ENCODE results near the gene MCTP1. TPM values are rescaled to one million over a fixed set of nuclear protein-coding genes. Genes with fewer than 3 reads are reported as not detected.

Gene MCTP1
- total and polyA plus RNA-seq, 2 experiments from 2014 or later = 1.3 to 5.7 TPM

DNA sequence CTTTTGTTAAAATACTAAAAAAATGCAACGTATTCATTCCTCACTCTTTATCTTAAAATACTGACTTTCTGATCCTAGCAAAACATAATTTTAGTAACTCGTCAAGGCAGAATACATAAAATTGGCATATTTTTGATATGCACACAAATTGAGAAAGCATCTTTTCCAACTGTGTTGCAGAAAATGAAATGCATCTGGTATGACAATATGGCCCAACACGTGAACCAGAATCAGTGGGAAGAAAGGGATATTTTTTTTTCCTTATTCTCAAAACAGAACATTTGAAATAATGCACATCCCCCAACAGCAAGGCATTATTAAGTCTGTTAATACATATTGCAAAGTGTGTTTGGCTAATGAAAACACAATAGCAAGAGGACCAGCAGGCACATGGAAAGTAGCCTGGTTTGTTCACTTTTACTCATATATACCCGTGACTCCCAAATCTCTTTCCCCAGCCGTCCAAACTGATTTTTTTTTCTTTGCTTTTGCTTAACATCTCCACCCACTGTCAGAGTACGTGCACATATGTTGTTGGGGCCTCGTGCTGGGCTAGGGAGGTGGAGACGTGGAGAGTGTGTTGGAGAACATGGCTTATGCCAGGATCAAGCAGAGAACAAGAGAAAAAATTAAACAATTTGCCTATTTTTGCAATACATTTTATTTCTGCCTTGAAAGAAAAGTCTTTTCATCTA lies 4.3 kb downstream of the MCTP1 start:
- H2AFZ ChIP-seq = no peak overlapping the region
- H3K9me2 ChIP-seq (replicated peaks; ENCODE audit: insufficient read depth) = no peaks in the 10 kb centered on the region
- WGBS (ENCODE audit: low lambda C conversion rate, missing lambda C conversion rate) = 59% methylated on average over 8 of the region's 8 CpGs
- H3K4me2 ChIP-seq = no peak overlapping the region
- H3K4me1 ChIP-seq (ENCODE audit: insufficient read depth) = no peaks in the 10 kb centered on the region
- peaks cover 44% of the 10 kb centered on the region for H3K27me3 ChIP-seq
- H3K36me3 ChIP-seq (replicated peaks; ENCODE audit: insufficient read depth, low read depth) = no peaks in the 10 kb centered on the region
- no peaks in the 10 kb centered on the region for H3K9me3 ChIP-seq (ENCODE audit: low read depth)
- no peak for DNase-seq (ENCODE audit: low spot score)
- TF ChIP-seq, protein P1, sequence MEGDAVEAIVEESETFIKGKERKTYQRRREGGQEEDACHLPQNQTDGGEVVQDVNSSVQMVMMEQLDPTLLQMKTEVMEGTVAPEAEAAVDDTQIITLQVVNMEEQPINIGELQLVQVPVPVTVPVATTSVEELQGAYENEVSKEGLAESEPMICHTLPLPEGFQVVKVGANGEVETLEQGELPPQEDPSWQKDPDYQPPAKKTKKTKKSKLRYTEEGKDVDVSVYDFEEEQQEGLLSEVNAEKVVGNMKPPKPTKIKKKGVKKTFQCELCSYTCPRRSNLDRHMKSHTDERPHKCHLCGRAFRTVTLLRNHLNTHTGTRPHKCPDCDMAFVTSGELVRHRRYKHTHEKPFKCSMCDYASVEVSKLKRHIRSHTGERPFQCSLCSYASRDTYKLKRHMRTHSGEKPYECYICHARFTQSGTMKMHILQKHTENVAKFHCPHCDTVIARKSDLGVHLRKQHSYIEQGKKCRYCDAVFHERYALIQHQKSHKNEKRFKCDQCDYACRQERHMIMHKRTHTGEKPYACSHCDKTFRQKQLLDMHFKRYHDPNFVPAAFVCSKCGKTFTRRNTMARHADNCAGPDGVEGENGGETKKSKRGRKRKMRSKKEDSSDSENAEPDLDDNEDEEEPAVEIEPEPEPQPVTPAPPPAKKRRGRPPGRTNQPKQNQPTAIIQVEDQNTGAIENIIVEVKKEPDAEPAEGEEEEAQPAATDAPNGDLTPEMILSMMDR (IDR thresholded peaks at IDR 0.05; ENCODE audit: poor library complexity) = no peak
- TF ChIP-seq EZH2phosphoT487 (IDR thresholded peaks at IDR 0.05; ENCODE audit: low read depth, severe bottlenecking, unreplicated experiment) (no peak), EZH2 (IDR thresholded peaks at IDR 0.05; ENCODE audit: borderline replicate concordance) (no peak)
- no peaks in the 10 kb centered on the region for H4K20me1 ChIP-seq (ENCODE audit: insufficient read depth, poor library complexity, severe bottlenecking)
- H3K27ac ChIP-seq = no peak overlapping the region
- H3K79me2 ChIP-seq = no peaks in the 10 kb centered on the region
- no peak overlapping the region for H3K4me3 ChIP-seq

DNA sequence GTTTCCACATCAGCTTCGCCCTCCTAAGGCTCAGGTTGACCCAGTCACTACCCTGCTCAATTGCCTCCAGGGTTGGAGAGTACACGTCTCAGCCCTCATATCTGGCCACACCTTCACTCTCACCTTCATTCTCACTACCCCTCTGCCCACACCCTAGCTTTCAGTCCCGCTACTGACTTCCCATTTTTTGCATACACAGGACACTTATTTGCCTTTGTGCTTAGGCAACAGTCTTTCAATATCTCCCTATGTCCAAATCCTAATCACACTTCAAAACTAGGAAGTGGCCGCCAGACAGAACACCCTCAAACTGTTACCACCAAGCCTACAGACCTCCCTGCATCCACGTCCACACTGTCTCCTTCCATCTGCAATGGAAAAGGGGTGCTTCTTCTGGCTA lies 10.9 kb downstream of the MCTP1 start:
- no peak overlapping the region for H3K4me3 ChIP-seq
- H3K27ac ChIP-seq = no peak overlapping the region
- H3K9me3 ChIP-seq (ENCODE audit: low read depth) = no peaks in the 10 kb centered on the region
- H3K36me3 ChIP-seq (replicated peaks; ENCODE audit: insufficient read depth, low read depth) = no peaks in the 10 kb centered on the region
- H3K4me1 ChIP-seq (ENCODE audit: insufficient read depth) = no peaks in the 10 kb centered on the region
- H3K27me3 ChIP-seq = no peaks in the 10 kb centered on the region
- TF ChIP-seq EZH2phosphoT487 (IDR thresholded peaks at IDR 0.05; ENCODE audit: low read depth, severe bottlenecking, unreplicated experiment) (no peak), EZH2 (IDR thresholded peaks at IDR 0.05; ENCODE audit: borderline replicate concordance) (no peak)
- TF ChIP-seq, protein P1 (IDR thresholded peaks at IDR 0.05; ENCODE audit: poor library complexity) = no peak
- no peak overlapping the region for H3K4me2 ChIP-seq
- 77% methylated on average over 5 of the region's 5 CpGs for WGBS (ENCODE audit: low lambda C conversion rate, missing lambda C conversion rate)
- no peak overlapping the region for H2AFZ ChIP-seq
- no peaks in the 10 kb centered on the region for H3K9me2 ChIP-seq (replicated peaks; ENCODE audit: insufficient read depth)
- no peaks in the 10 kb centered on the region for H3K79me2 ChIP-seq
- DNase-seq (ENCODE audit: low spot score) = no peak
- H4K20me1 ChIP-seq (ENCODE audit: insufficient read depth, poor library complexity, severe bottlenecking) = no peaks in the 10 kb centered on the region

DNA sequence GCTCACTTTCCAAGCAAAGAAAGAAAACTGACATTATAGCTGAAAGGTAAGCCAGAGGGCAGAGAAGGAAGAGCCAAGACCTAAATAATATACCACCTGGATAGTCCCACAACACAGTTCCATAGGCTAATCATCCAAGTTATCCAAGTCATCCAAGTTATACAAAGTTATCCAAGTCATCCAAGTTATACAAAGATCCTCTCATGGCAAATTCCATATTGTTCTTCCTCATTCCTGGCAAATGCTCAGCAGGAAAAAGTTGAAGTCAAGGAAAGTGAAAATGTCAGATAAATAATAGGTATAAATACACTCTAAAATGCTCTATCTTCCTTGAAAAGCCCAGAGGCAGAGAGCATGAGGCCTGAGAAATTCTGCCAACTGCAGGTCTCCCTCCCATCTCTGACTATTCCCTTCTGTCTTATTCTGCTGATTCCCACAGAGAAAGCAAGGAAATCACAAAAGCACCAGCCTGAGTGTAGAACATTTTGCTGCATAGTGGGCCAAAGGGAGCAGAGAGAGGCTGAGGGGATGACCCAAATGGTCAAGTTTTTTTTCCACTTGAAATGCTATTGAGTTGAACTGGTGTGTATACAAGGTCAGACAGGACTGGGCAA lies 12.5 kb downstream of the MCTP1 start:
- no peaks in the 10 kb centered on the region for H3K36me3 ChIP-seq (replicated peaks; ENCODE audit: insufficient read depth, low read depth)
- DNase-seq (ENCODE audit: low spot score) = no peak
- no peaks in the 10 kb centered on the region for H3K4me1 ChIP-seq (ENCODE audit: insufficient read depth)
- H3K4me3 ChIP-seq = no peak overlapping the region
- H4K20me1 ChIP-seq (ENCODE audit: insufficient read depth, poor library complexity, severe bottlenecking) = no peaks in the 10 kb centered on the region
- H3K4me2 ChIP-seq = no peak overlapping the region
- H3K27ac ChIP-seq = no peak overlapping the region
- TF ChIP-seq EZH2phosphoT487 (IDR thresholded peaks at IDR 0.05; ENCODE audit: low read depth, severe bottlenecking, unreplicated experiment) = no peak
- TF ChIP-seq, protein P1 (IDR thresholded peaks at IDR 0.05; ENCODE audit: poor library complexity) = no peak
- TF ChIP-seq EZH2 (IDR thresholded peaks at IDR 0.05; ENCODE audit: borderline replicate concordance) = no peak
- no peaks in the 10 kb centered on the region for H3K27me3 ChIP-seq
- no peaks in the 10 kb centered on the region for H3K9me2 ChIP-seq (replicated peaks; ENCODE audit: insufficient read depth)
- no peaks in the 10 kb centered on the region for H3K9me3 ChIP-seq (ENCODE audit: low read depth)
- H2AFZ ChIP-seq = no peak overlapping the region
- H3K79me2 ChIP-seq = no peaks in the 10 kb centered on the region

Measured in hepatocyte (in vitro differentiated cells).